ENCODE results near the gene SNCAIP.
"Not testable (repeated sequence)": the region's sequence is repeated elsewhere in the genome, so short reads cannot be mapped to it uniquely, and the experiment has no call there.

DNA sequence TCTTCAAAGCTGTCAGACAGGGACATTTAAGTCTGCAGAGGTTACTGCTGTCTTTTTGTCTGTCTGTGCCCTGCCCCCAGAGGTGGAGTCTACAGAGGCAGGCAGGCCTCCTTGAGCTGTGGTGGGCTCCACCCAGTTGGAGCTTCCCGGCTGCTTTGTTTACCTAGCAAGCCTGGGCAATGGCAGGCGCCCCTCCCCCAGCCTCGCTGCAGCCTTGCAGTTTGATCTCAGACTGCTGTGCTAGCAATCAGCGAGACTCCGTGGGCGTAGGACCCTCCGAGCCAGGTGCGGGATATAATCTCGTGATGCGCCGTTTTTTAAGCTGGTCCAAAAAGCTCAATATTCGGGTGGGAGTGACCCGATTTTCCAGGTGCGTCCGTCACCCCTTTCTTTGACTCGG, 70.9 kb downstream of the SNCAIP start:
- TF ChIP-seq ZFP3 (CRISPR knock-in tag; IDR thresholded peaks at IDR 0.05); ZFP30 (CRISPR knock-in tag; IDR thresholded peaks at IDR 0.05); SNAI2 (CRISPR knock-in tag; IDR thresholded peaks at IDR 0.05); PATZ1 (CRISPR knock-in tag; IDR thresholded peaks at IDR 0.05; ENCODE audit: borderline replicate concordance); ZNF8 (CRISPR knock-in tag; IDR thresholded peaks at IDR 0.05); ZNF70 (CRISPR knock-in tag; IDR thresholded peaks at IDR 0.05); ARNTL (CRISPR knock-in tag; IDR thresholded peaks at IDR 0.05; ENCODE audit: borderline replicate concordance, low read depth); OSR1 (CRISPR knock-in tag; IDR thresholded peaks at IDR 0.05); CREB5 (CRISPR knock-in tag; IDR thresholded peaks at IDR 0.05; ENCODE audit: low read depth): not testable (repeated sequence)
- TF ChIP-seq, protein P1, sequence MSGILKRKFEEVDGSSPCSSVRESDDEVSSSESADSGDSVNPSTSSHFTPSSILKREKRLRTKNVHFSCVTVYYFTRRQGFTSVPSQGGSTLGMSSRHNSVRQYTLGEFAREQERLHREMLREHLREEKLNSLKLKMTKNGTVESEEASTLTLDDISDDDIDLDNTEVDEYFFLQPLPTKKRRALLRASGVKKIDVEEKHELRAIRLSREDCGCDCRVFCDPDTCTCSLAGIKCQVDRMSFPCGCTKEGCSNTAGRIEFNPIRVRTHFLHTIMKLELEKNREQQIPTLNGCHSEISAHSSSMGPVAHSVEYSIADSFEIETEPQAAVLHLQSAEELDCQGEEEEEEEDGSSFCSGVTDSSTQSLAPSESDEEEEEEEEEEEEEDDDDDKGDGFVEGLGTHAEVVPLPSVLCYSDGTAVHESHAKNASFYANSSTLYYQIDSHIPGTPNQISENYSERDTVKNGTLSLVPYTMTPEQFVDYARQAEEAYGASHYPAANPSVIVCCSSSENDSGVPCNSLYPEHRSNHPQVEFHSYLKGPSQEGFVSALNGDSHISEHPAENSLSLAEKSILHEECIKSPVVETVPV (CRISPR knock-in tag; IDR thresholded peaks at IDR 0.05) = not testable (repeated sequence)
- TF ChIP-seq, protein P2, sequence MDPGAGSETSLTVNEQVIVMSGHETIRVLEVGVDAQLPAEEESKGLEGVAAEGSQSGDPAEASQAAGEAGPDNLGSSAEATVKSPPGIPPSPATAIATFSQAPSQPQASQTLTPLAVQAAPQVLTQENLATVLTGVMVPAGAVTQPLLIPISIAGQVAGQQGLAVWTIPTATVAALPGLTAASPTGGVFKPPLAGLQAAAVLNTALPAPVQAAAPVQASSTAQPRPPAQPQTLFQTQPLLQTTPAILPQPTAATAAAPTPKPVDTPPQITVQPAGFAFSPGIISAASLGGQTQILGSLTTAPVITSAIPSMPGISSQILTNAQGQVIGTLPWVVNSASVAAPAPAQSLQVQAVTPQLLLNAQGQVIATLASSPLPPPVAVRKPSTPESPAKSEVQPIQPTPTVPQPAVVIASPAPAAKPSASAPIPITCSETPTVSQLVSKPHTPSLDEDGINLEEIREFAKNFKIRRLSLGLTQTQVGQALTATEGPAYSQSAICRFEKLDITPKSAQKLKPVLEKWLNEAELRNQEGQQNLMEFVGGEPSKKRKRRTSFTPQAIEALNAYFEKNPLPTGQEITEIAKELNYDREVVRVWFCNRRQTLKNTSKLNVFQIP (CRISPR knock-in tag; IDR thresholded peaks at IDR 0.05; ENCODE audit: borderline replicate concordance, low read depth) = not testable (repeated sequence)

Data from SK-N-SH treated with all-trans-retinoic acid at 6 μM for 48 hours (cell line).